T47D (cell line): ENCODE measurements around the gene LDLRAD3.

Source experiments
- DNase-seq, 2 experiments: peaks; one replicate each; pipeline versions ENCODE4 v3.0.0 to v3.0.0-alpha.2; 2011 to 2012; ENCODE audit warnings: low read depth in 1 of 2, low spot score in 1 of 2
- JUND ChIP-seq: IDR thresholded peaks from 2 replicates; pipeline ENCODE4 v1.6.1; 2012; ENCODE audit warnings: low read depth
- in situ Hi-C: cut with HindIII; loops from 2 replicates; pipeline ENCODE4 v1.10.0; 2016; ENCODE audit warnings: low sequenced_read_pairs, low pct_unique_long_range_greater_than_20kb

The LDLRAD3 gene

DNA sequence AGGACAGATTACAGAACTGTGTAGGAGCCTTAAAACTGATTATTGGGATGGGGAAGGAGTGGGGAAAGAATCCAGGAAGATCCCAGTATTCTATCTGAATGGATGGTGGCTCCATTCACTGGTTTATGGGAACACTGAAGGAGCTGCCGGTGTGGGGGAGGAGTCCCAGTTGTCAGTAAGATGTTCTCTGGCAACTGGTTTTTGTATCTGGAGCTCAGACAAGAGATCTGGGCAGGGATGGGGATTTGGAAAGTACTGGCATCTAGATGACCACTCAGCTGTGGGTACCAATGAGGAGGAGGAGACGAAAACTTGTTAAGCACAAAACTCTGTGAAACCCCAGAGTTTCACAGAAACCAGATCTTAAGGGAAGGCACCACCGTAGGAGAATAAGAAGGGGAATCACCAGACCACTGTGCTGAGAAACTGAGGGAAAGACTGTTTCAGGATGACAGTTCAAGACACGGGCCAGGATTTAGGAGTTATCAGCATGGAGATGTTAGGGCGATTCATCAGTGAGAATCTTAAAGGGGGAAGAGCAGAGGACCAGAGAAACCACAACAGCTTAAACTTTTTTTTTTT, 28.1 kb downstream of the LDLRAD3 start:
- no peak for DNase-seq
- TF ChIP-seq JUND = no peak
- in situ Hi-C loops = no loop called here

DNA sequence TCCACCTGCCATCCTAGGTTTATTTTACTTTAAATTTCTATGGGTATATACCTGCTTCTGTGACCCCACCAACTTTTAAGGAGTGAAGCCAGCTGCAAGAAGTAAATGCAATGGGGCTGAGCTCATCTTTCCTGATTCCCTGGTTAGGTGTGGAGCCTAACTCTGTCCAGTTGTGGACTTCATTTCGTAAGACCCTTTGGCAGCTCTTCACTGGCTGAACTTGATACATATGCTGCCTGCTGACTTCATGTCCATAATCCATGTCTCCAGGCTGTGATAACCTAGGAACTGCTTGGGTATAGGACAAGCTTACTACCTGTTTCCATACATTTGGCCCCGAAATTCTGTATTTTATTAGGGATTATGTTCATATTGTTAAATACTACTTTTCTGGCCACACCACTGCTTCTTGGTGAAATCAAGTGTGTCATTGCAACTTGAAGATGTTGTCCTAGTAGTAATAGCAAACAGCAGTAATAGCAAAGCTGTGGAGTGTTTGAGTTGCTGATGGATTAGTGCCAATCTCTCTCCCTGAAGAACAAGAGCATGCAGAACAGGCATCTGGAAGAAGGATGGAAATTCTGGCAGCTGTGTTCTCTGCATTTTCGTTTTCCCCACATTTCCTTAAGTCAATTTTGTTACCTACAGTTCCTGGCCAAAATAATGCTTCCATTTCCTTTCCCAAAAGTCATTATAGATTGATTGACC, 31.2 kb downstream of the LDLRAD3 start:
- TF ChIP-seq JUND = no peak
- in situ Hi-C loops = no loop called here
- DNase-seq = peak in 1 of 2 experiments; percentile 23

- no peak for TF ChIP-seq JUND
- no peak for DNase-seq
- in situ Hi-C loops = no loop called here
Measured at GRCh38 chr11:35976434-35976833, 32.6 kb downstream of the LDLRAD3 start.

DNA sequence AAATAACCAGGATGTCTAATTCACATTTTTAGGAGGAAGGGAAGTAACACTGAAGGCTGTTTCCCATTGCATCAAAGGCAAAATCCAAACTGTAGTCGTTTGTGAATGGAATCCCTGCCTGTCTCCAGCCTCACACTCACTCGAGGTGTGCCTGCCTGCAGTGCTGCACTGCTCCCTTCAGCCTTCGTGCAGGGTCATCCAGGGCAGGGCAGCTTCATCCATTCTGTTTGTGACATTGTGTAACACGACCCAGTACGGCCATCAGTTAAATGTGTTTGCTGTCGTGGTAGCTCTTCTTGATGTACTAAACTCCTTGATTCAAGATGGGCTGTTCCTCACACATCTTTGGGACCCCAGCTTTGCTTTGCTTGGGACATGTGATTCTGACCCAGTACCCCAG, 34.3 kb downstream of the LDLRAD3 start:
- DNase-seq = no peak
- no peak for TF ChIP-seq JUND
- in situ Hi-C loops = no loop called here

DNA sequence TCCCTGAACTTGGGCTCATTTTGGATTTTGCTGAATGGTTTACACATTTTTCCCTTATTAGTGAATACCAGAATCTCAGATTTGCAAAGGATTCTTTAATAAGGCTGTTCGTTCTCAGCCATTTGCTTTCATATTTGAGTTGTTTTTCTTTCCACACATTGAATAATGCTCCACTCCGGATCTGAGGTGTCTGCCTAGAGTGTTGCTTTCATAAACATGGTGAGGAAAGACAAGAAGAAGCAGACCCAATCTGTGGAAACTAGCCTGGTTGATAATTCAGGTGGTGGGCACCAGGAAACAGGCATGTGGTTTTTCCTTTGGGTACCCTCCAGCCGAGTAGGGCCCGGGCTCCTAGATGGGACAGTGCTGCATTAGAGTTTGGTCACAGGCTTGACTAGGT, 35.0 kb downstream of the LDLRAD3 start:
- TF ChIP-seq JUND = no peak
- in situ Hi-C loops = no loop called here
- DNase-seq = no peak

- in situ Hi-C loops = no loop called here
- no peak for DNase-seq
- TF ChIP-seq JUND = no peak
Measured at GRCh38 chr11:35980686-35981390, 37.0 kb downstream of the LDLRAD3 start.

DNA sequence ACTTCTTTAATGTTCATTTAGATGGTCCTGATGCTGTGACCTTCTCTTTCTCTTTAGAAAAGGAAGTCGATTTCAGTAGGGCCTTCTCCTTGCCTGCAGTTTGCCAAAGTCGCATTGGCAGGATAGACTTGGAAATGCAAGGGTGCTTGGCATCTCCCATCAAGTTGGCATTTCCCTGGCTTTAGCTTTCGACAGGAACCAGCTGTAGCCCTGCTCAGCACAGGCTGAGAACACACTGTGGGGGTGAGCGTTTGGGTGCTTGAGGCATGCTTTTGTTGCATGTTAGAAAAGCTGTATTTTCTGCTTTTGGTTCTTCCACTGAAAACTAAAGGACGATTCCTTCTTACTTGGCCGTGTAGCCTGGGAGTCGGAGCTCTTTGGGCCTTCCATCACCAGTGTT, 37.7 kb downstream of the LDLRAD3 start:
- TF ChIP-seq JUND = no peak
- DNase-seq = no peak
- in situ Hi-C loops = no loop called here

- no peak for DNase-seq
- in situ Hi-C loops = no loop called here
- TF ChIP-seq JUND = no peak
Measured at GRCh38 chr11:35982061-35982460, 38.2 kb downstream of the LDLRAD3 start.

DNA sequence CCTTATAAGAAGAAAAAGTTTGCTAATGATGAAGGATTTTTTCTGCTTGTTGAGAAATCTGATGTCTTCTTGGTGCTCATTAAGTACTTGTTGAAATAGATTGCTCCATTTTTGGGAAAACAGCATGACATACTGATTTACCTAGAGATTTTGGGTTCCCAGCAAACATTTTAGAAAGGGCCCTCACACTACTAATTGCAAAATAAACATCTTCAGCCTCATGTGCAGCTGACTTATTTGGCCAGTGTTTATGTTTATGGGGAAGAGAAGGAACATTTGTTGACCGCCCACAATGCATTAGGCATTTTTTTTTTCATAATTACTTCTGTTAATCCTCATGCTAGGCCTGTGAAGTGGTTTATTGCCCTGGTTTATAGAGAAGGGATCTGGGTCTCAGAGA, 40.1 kb downstream of the LDLRAD3 start:
- TF ChIP-seq JUND = no peak
- no peak for DNase-seq
- in situ Hi-C loops = no loop called here

GRCh38 chr11:35986947-35987346, 43.1 kb downstream of the LDLRAD3 start:
- in situ Hi-C loops = no loop called here
- no peak for TF ChIP-seq JUND
- DNase-seq = no peak

GRCh38 chr11:35990170-35990569, 46.3 kb downstream of the LDLRAD3 start:
- in situ Hi-C loops = no loop called here
- DNase-seq = peak in 1 of 2 experiments; percentile 44
- no peak for TF ChIP-seq JUND

DNA sequence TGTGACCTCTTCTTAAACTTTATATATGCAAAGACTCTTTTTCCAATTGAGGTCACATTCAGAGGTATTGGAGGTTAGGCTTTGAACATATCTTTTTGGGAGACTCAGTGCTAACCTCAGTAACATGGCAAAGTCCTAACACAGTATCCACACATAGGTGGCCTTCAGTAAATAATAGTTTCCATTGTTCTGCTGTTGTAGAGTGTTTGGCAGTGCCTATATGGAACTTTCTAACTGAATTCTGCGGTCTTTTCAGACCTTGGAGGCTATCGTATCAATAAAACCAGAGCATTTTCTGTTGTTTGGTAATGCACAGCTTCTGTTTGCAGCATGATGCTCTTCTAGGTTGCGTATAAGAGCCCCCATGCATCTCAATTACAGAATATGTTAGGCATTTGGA, 47.0 kb downstream of the LDLRAD3 start:
- TF ChIP-seq JUND = no peak
- in situ Hi-C loops = no loop called here
- no peak for DNase-seq

- DNase-seq = no peak
- no peak for TF ChIP-seq JUND
- in situ Hi-C loops = no loop called here
Measured at GRCh38 chr11:35992548-35992947, 48.7 kb downstream of the LDLRAD3 start.

- no peak for TF ChIP-seq JUND
- no peak for DNase-seq
- in situ Hi-C loops = no loop called here
Measured at GRCh38 chr11:35994421-35994820, 50.6 kb downstream of the LDLRAD3 start.
